Cardiac fibroblast (primary cell): ENCODE results near the gene CADM4.

Experiments used
- DNase-seq, 2 donors: peaks; one replicate each; pipeline versions ENCODE4 v3.0.0 to v3.0.0-alpha.2; 2010; ENCODE audit warnings: low read depth in 2 of 2
- H3K4me3 ChIP-seq, 2 donors: replicated peaks in 1 of 2; 1 replicate in 1 of 2; 2 replicates in 1 of 2; pipeline ENCODE4 v1.5.1; 2011; ENCODE audit warnings: low read depth in 2 of 2, low read length in 2 of 2, mild to moderate bottlenecking in 2 of 2, moderate library complexity in 1 of 2
- TF ChIP-seq, protein P1 (sequence below): IDR thresholded peaks from one replicate; pipeline ENCODE4 v1.5.1; 2011; ENCODE audit warnings: low read depth, mild to moderate bottlenecking, low read length, inconsistent platforms

Gene CADM4

DNA sequence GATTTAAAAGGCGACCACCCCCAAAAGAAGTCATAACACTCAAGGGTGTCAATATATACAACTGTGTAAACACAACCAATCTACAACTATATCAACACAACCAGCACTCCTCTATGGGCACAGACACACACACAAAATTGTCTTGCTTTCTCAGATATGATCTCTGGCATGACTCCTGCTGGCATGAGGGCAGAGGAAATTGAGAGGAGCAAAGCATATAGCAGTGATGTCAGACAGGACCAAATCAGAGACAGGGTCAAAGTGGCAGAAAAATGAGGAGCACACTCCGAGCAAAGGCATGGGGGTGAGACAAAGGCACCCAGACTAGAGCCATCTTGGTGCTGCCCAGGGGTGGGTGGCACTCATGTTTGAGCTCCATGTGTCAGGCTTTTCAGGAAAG is 53.3 kb downstream of the CADM4 start:
- no peak for DNase-seq
- TF ChIP-seq, protein P1, sequence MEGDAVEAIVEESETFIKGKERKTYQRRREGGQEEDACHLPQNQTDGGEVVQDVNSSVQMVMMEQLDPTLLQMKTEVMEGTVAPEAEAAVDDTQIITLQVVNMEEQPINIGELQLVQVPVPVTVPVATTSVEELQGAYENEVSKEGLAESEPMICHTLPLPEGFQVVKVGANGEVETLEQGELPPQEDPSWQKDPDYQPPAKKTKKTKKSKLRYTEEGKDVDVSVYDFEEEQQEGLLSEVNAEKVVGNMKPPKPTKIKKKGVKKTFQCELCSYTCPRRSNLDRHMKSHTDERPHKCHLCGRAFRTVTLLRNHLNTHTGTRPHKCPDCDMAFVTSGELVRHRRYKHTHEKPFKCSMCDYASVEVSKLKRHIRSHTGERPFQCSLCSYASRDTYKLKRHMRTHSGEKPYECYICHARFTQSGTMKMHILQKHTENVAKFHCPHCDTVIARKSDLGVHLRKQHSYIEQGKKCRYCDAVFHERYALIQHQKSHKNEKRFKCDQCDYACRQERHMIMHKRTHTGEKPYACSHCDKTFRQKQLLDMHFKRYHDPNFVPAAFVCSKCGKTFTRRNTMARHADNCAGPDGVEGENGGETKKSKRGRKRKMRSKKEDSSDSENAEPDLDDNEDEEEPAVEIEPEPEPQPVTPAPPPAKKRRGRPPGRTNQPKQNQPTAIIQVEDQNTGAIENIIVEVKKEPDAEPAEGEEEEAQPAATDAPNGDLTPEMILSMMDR = no peak
- no peak overlapping the region for H3K4me3 ChIP-seq

DNA sequence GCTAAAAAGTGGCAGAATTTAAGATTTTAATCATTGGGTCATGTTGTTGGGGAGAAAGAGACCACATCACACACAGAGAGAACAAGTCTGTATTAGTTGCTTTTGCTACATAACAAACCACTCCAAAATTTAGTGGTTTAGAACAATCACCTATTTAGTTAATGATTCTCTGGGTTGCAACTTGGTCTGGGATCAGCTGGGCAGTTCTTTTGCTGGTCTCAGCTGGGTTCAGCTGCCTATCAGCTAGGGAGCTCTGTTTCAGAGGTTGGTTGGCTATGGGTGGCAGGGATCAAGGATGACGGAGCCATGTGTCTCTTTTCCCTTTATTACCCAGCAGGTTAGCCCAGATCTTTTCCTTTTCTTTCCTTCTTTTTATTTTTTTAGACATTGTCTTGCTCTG is 55.2 kb downstream of the CADM4 start:
- DNase-seq = no peak
- no peak overlapping the region for H3K4me3 ChIP-seq
- TF ChIP-seq, protein P1 = no peak

DNA sequence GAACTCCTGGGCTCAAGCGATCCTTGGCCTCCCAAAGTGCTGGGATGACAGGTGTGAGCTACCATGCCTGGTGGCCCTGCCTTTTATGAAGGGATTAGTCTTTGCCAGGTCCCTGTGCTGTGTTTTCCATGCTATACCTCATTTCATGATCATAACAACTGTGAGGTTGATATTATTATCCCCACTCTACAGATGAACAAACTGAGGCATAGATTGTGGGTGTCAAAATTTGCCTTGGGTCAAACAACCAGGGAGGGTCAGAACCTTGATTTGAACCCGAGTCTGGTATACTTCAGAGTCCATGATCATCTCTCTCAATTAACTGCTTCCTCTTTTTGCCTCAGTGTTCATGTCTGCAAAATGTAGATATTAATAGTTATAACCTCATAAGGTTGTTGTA is 57.2 kb downstream of the CADM4 start:
- TF ChIP-seq, protein P1 = no peak
- DNase-seq = no peak
- H3K4me3 ChIP-seq = no peak overlapping the region

DNA sequence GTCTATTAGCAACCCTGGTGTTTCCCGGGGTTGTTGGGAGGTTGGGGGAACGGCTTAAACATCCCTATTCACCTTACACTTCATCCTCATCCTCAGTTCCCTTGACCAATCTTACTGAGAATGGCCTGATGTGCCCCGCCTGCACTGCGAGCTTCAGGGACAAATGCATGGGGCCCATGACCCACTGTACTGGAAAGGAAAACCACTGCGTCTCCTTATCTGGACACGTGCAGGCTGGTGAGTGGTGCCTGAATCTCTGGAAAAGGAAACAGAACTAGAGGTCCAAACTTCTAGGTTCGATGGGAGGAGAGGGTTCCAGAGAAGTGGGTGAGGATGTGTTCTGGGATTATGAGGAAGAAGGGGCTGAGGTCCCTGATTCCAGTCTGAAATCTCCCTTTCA is 58.2 kb downstream of the CADM4 start:
- no peak overlapping the region for H3K4me3 ChIP-seq
- no peak for DNase-seq
- TF ChIP-seq, protein P1 = no peak

DNA sequence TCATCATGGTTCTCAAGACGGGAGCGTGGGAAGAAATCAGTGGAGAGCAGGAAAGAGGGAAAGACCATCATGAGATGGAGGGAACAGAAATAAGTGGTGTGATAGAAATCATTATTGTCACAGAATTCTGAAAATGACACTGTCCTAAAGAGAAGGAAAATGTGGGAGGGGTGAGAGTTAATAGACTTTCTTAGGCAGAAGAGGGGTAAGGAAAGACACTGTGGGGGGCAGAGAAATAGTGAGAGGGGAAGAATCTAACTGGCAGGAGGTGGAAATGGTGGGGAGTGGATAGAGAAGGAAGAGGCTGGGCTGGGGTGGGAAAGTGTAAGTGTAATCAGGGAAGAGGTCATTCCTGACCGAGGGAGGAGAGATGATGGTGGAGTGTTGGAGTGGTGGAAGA is 60.9 kb downstream of the CADM4 start:
- no peak for DNase-seq
- TF ChIP-seq, protein P1 = no peak
- no peak overlapping the region for H3K4me3 ChIP-seq

DNA sequence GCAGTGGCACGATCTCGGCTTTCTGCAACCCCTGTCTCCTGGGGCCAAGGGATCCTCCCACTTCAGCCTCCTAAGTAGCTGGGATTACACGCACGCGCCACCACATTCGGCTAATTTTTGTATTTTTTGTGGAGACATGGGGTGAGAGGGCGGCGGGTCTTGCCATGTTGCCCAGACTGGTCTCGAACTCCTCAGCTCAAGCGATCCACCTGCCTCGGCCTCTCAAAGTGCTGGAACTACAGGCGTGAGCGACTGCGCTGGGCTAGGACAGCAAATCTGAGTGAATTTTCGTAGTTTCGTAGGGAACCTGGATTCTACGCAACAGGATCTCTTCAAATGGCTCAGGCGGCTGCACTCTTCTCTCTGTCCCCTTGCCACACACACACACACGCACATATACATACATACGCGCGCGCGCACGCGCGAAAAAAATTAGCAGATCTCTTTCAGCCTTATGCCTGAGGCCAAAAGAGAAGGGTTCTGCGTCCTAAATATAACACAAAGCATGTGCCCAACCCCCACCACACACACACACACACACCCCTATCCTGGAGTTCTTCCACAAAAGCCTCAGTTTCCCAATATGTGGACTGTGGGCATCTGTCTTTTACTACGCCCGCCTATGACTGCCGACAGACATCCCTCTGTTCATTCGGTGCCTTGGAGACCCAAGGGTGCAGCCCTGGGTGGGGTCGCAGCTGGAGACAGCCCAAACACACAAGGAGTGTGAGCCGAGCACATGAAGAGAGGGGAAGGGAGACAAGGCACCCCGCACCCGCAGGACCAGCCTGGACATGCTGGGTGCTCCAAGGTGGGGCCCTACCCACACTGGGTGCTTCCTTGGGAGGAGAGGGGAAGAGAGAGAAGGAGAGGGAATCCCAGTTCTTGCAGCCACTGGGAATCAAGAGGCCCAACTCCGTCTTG is 63.4 kb downstream of the CADM4 start:
- H3K4me3 ChIP-seq = peak overlapping the region; percentile 39 to 49
- DNase-seq = peak in 1 of 2 donors; percentile 4
- TF ChIP-seq, protein P1 = no peak
